Measurements from ENCODE around the gene JDP2. TPM values are rescaled to one million over a fixed set of nuclear protein-coding genes. Genes with fewer than 3 reads are reported as not detected.

JDP2 gene
- total RNA-seq, 2 experiments from 2014 or later, result 2.1 TPM

GRCh38 chr14:75399843-75400775 lies 27.7 kb upstream of the JDP2 start:
- no peaks in the 10 kb centered on the region for H3K9me3 Mint-ChIP-seq
- no peaks in the 10 kb centered on the region for H3K27me3 Mint-ChIP-seq
- no peaks in the 10 kb centered on the region for H3K4me1 Mint-ChIP-seq
- H3K27ac Mint-ChIP-seq, result no peak overlapping the region
- H3K36me3 Mint-ChIP-seq, result no peaks in the 10 kb centered on the region
- H3K4me3 Mint-ChIP-seq, result no peak overlapping the region
- no peak for DNase-seq

GRCh38 chr14:75401361-75401760 lies 26.5 kb upstream of the JDP2 start:
- no peaks in the 10 kb centered on the region for H3K36me3 Mint-ChIP-seq
- no peaks in the 10 kb centered on the region for H3K9me3 Mint-ChIP-seq
- H3K27me3 Mint-ChIP-seq, result no peaks in the 10 kb centered on the region
- no peak overlapping the region for H3K4me3 Mint-ChIP-seq
- no peak for DNase-seq
- no peak overlapping the region for H3K27ac Mint-ChIP-seq
- H3K4me1 Mint-ChIP-seq, result no peaks in the 10 kb centered on the region

GRCh38 chr14:75402867-75403413 lies 24.9 kb upstream of the JDP2 start:
- Mint-ChIP-seq H3K4me3 (no peak overlapping the region), H3K36me3 (no peaks in the 10 kb centered on the region), H3K4me1 (no peaks in the 10 kb centered on the region), H3K9me3 (no peaks in the 10 kb centered on the region), H3K27me3 (no peaks in the 10 kb centered on the region), H3K27ac (no peak overlapping the region)
- DNase-seq, result no peak

GRCh38 chr14:75404847-75405246 lies 23.0 kb upstream of the JDP2 start:
- no peaks in the 10 kb centered on the region for H3K36me3 Mint-ChIP-seq
- no peak for DNase-seq
- no peak overlapping the region for H3K4me3 Mint-ChIP-seq
- H3K9me3 Mint-ChIP-seq, result no peaks in the 10 kb centered on the region
- H3K4me1 Mint-ChIP-seq, result no peaks in the 10 kb centered on the region
- H3K27me3 Mint-ChIP-seq, result no peaks in the 10 kb centered on the region
- H3K27ac Mint-ChIP-seq, result no peak overlapping the region

- Mint-ChIP-seq H3K27me3 (no peaks in the 10 kb centered on the region), H3K27ac (no peak overlapping the region), H3K4me3 (no peak overlapping the region), H3K36me3 (no peaks in the 10 kb centered on the region), H3K4me1 (no peaks in the 10 kb centered on the region), H3K9me3 (no peaks in the 10 kb centered on the region)
- no peak for DNase-seq
These were observed 21.7 kb upstream of the JDP2 start for GRCh38 chr14:75406102-75406501.

- Mint-ChIP-seq H3K4me3 (no peak overlapping the region), H3K4me1 (no peaks in the 10 kb centered on the region), H3K36me3 (no peaks in the 10 kb centered on the region), H3K9me3 (no peaks in the 10 kb centered on the region), H3K27me3 (no peaks in the 10 kb centered on the region), H3K27ac (no peak overlapping the region)
- DNase-seq, result no peak
These were observed 21.0 kb upstream of the JDP2 start for GRCh38 chr14:75406856-75407255.

GRCh38 chr14:75409316-75410205 lies 18.3 kb upstream of the JDP2 start:
- Mint-ChIP-seq H3K4me3 (no peak overlapping the region), H3K36me3 (no peaks in the 10 kb centered on the region), H3K27ac (no peak overlapping the region), H3K4me1 (no peaks in the 10 kb centered on the region), H3K27me3 (no peaks in the 10 kb centered on the region), H3K9me3 (no peaks in the 10 kb centered on the region)
- no peak for DNase-seq

- H3K27me3 Mint-ChIP-seq, result no peaks in the 10 kb centered on the region
- no peaks in the 10 kb centered on the region for H3K4me1 Mint-ChIP-seq
- H3K36me3 Mint-ChIP-seq, result no peaks in the 10 kb centered on the region
- H3K27ac Mint-ChIP-seq, result no peak overlapping the region
- DNase-seq, result no peak
- no peaks in the 10 kb centered on the region for H3K9me3 Mint-ChIP-seq
- no peak overlapping the region for H3K4me3 Mint-ChIP-seq
These were observed 16.6 kb upstream of the JDP2 start for GRCh38 chr14:75411214-75411540.

- Mint-ChIP-seq H3K4me1 (no peaks in the 10 kb centered on the region), H3K4me3 (no peak overlapping the region), H3K27me3 (no peaks in the 10 kb centered on the region), H3K27ac (no peak overlapping the region), H3K9me3 (no peaks in the 10 kb centered on the region), H3K36me3 (no peaks in the 10 kb centered on the region)
- DNase-seq, result no peak
These were observed 14.8 kb upstream of the JDP2 start for GRCh38 chr14:75413013-75413412.

- H3K4me3 Mint-ChIP-seq, result no peak overlapping the region
- no peak overlapping the region for H3K27ac Mint-ChIP-seq
- no peaks in the 10 kb centered on the region for H3K36me3 Mint-ChIP-seq
- no peaks in the 10 kb centered on the region for H3K9me3 Mint-ChIP-seq
- H3K4me1 Mint-ChIP-seq, result peaks cover 17% of the 10 kb centered on the region
- no peaks in the 10 kb centered on the region for H3K27me3 Mint-ChIP-seq
- DNase-seq, result no peak
These were observed 10.1 kb upstream of the JDP2 start for GRCh38 chr14:75417674-75418073.

- DNase-seq, result peak; percentile 71
- Mint-ChIP-seq H3K4me3 (peak overlapping the region; percentile 68), H3K36me3 (no peaks in the 10 kb centered on the region), H3K9me3 (no peaks in the 10 kb centered on the region), H3K4me1 (peaks cover 17% of the 10 kb centered on the region), H3K27me3 (peaks cover 2% of the 10 kb centered on the region), H3K27ac (peak overlapping the region; percentile 77)
These were observed 8.7 kb upstream of the JDP2 start for GRCh38 chr14:75418850-75419768.

- Mint-ChIP-seq H3K4me3 (no peak overlapping the region), H3K36me3 (peaks cover 2% of the 10 kb centered on the region), H3K4me1 (peaks cover 26% of the 10 kb centered on the region), H3K27me3 (peaks cover 25% of the 10 kb centered on the region), H3K9me3 (peaks cover 3% of the 10 kb centered on the region), H3K27ac (no peak overlapping the region)
- DNase-seq, result no peak
These were observed 5.7 kb upstream of the JDP2 start for GRCh38 chr14:75422169-75422568.

- Mint-ChIP-seq H3K4me3 (no peak overlapping the region), H3K4me1 (peaks cover 19% of the 10 kb centered on the region), H3K27me3 (peaks cover 35% of the 10 kb centered on the region), H3K9me3 (peaks cover 3% of the 10 kb centered on the region), H3K27ac (no peak overlapping the region), H3K36me3 (peaks cover 2% of the 10 kb centered on the region)
- no peak for DNase-seq
These were observed 3.3 kb upstream of the JDP2 start for GRCh38 chr14:75424496-75424895.

- H3K27ac Mint-ChIP-seq, result no peak overlapping the region
- peaks cover 2% of the 10 kb centered on the region for H3K36me3 Mint-ChIP-seq
- peaks cover 12% of the 10 kb centered on the region for H3K4me1 Mint-ChIP-seq
- peaks cover 3% of the 10 kb centered on the region for H3K9me3 Mint-ChIP-seq
- no peak overlapping the region for H3K4me3 Mint-ChIP-seq
- no peak for DNase-seq
- peaks cover 36% of the 10 kb centered on the region for H3K27me3 Mint-ChIP-seq
These were observed 2.4 kb upstream of the JDP2 start for GRCh38 chr14:75425446-75425845.

All from activated naive CD8-positive, alpha-beta T cell treated with anti-CD3 and anti-CD28 coated beads for 36 hours (primary cell).